Activated naive CD8-positive, alpha-beta T cell treated with anti-CD3 and anti-CD28 coated beads, Interleukin-2, amount 50 U/mL, for 24 hours (primary cell): ENCODE data around the gene SUCLG2.

Experiments used
- ATAC-seq: fragments of 150-1000 bp; cut with Tn5 transposase; one replicate; pipeline ENCODE4 v1.10.0; 2021
- DNase-seq: peaks from one replicate; pipeline ENCODE4 v3.0.0; 2021
- H3K27ac Mint-ChIP-seq: one replicate; pipeline ENCODE4 v1.8.0; 2021; ENCODE audit warnings: mild to moderate bottlenecking, mixed read lengths
- H3K27me3 Mint-ChIP-seq: one replicate; pipeline ENCODE4 v1.8.0; 2021; ENCODE audit warnings: mixed read lengths
- H3K36me3 Mint-ChIP-seq: one replicate; pipeline ENCODE4 v1.8.0; 2021; ENCODE audit warnings: low read depth, mixed read lengths
- H3K4me1 Mint-ChIP-seq: one replicate; pipeline ENCODE4 v1.8.0; 2021; ENCODE audit warnings: mixed read lengths
- H3K4me3 Mint-ChIP-seq: one replicate; pipeline ENCODE4 v1.8.0; 2021; ENCODE audit warnings: mild to moderate bottlenecking, moderate library complexity, mixed read lengths
- H3K9me3 Mint-ChIP-seq: one replicate; pipeline ENCODE4 v1.8.0; 2021; ENCODE audit warnings: mixed read lengths

SUCLG2 gene

DNA sequence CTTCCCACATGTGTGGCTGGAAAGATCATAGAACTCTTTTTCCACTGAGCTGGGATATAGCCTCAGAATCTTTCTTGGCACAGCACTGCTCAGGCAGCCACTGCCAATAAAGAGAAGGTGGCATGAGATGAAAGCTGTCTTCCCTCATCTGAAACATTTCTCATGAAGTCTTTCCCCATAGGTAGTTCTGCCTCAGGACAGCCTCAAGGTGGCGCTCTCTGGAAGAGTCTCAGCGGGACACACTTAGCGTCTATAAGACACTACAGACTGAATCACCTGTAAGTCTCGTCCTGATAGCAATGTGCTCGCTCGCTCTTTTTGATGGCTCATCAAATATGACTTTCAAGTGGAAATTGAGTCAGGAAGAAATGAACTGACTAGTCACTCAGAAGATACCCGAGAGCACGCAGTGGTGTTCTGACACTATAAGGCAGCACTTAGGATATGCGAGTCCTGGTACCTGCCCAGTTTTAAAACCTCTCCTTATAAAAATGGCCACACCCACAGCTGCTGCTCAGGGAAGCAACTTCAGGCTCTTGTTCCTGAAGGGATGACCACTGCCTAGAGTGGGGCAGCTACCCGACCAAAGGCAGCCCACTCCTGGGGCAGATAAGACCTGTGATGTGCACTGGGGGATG is 269.5 kb downstream of the SUCLG2 start:
- H3K27me3 Mint-ChIP-seq = no peaks in the 10 kb centered on the region
- peaks cover 22% of the 10 kb centered on the region for H3K9me3 Mint-ChIP-seq
- DNase-seq (peak; percentile 28), ATAC-seq (no peak)
- H3K4me3 Mint-ChIP-seq = no peak overlapping the region
- H3K4me1 Mint-ChIP-seq = peaks cover 36% of the 10 kb centered on the region
- peaks cover 37% of the 10 kb centered on the region for H3K36me3 Mint-ChIP-seq
- H3K27ac Mint-ChIP-seq = no peak overlapping the region

DNA sequence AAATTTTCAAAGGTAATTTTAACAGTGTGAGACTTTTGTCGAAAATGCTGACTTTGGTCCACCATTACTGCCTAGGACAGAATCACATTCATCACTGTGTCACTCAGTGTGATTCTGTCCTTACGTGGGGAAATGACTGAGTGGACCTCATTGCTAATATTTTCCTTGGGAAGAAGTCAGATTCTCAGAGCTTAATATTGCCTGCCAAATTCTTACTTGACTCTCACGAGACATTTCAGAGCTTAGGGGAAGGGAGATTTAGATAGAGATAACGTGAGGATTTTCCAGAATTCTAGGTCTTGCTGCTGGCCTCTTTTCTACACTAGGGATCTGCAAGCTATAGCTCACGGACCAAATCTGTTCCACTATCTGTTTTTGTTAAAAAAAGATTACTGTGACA is 270.4 kb downstream of the SUCLG2 start:
- peaks cover 35% of the 10 kb centered on the region for H3K36me3 Mint-ChIP-seq
- H3K4me1 Mint-ChIP-seq = peaks cover 28% of the 10 kb centered on the region

GRCh38 chr3:67383379-67383778 is 271.0 kb downstream of the SUCLG2 start:
- H3K27ac Mint-ChIP-seq = no peak overlapping the region

More for the DNA sequence above, 270.4 kb downstream of the SUCLG2 start:
- DNase-seq (no peak), ATAC-seq (no peak)
- H3K4me3 Mint-ChIP-seq = no peak overlapping the region
- peaks cover 16% of the 10 kb centered on the region for H3K9me3 Mint-ChIP-seq
- H3K27me3 Mint-ChIP-seq = no peaks in the 10 kb centered on the region
- H3K27ac Mint-ChIP-seq = no peak overlapping the region

GRCh38 chr3:67382536-67382935 is 271.9 kb downstream of the SUCLG2 start:
- Mint-ChIP-seq H3K36me3 (peaks cover 29% of the 10 kb centered on the region), H3K9me3 (peaks cover 11% of the 10 kb centered on the region), H3K4me1 (peaks cover 19% of the 10 kb centered on the region), H3K27me3 (no peaks in the 10 kb centered on the region), H3K4me3 (no peak overlapping the region), H3K27ac (no peak overlapping the region)
- DNase-seq (no peak), ATAC-seq (no peak)

More at GRCh38 chr3:67383379-67383778, 271.0 kb downstream of the SUCLG2 start:
- peaks cover 11% of the 10 kb centered on the region for H3K9me3 Mint-ChIP-seq
- H3K4me3 Mint-ChIP-seq = no peak overlapping the region
- H3K36me3 Mint-ChIP-seq = peaks cover 33% of the 10 kb centered on the region
- ATAC-seq (no peak), DNase-seq (no peak)
- H3K4me1 Mint-ChIP-seq = peaks cover 22% of the 10 kb centered on the region
- no peaks in the 10 kb centered on the region for H3K27me3 Mint-ChIP-seq

DNA sequence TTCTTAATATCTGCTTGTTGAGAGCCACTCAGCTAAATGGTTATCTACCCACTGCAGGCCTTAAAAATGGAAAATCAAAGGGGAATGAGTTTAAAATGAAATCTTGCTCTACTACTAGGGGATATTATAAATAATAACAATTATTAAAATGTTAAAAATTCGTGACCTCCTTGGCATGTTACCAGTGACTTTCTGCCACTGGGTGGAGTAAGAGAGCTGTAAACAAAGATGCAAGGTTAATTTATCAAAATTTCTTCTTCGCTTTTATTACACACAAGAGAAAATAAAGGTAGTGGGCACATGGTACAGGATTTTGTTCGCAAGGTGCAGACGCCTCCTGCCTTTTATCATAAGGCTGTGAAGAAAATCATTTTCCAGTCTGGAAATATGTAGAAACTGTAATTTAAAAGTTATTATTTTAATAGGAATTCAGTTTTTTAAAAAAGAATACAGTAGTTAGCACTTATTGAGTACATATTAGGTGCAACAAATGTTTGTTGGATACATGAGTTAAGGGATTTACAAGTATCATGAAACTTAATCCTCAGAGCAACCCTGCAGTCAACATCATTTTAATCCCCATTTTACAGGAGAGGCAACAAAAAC is 272.6 kb downstream of the SUCLG2 start:
- Mint-ChIP-seq H3K4me3 (no peak overlapping the region), H3K36me3 (peaks cover 22% of the 10 kb centered on the region), H3K9me3 (peaks cover 8% of the 10 kb centered on the region), H3K4me1 (peaks cover 16% of the 10 kb centered on the region), H3K27ac (no peak overlapping the region), H3K27me3 (no peaks in the 10 kb centered on the region)
- DNase-seq (peak; percentile 16), ATAC-seq (no peak)

- peaks cover 9% of the 10 kb centered on the region for H3K4me1 Mint-ChIP-seq
- H3K9me3 Mint-ChIP-seq = no peaks in the 10 kb centered on the region
- DNase-seq = no peak
- H3K27me3 Mint-ChIP-seq = no peaks in the 10 kb centered on the region
- H3K4me3 Mint-ChIP-seq = no peak overlapping the region
- no peak for ATAC-seq
- H3K36me3 Mint-ChIP-seq = peaks cover 20% of the 10 kb centered on the region
- H3K27ac Mint-ChIP-seq = no peak overlapping the region
These were observed 274.3 kb downstream of the SUCLG2 start for GRCh38 chr3:67380118-67380517.

GRCh38 chr3:67377299-67377698 is 277.1 kb downstream of the SUCLG2 start:
- peaks cover 5% of the 10 kb centered on the region for H3K9me3 Mint-ChIP-seq
- H3K4me1 Mint-ChIP-seq = no peaks in the 10 kb centered on the region
- H3K4me3 Mint-ChIP-seq = no peak overlapping the region
- no peak for ATAC-seq
- H3K36me3 Mint-ChIP-seq = peaks cover 26% of the 10 kb centered on the region
- no peaks in the 10 kb centered on the region for H3K27me3 Mint-ChIP-seq
- no peak for DNase-seq
- no peak overlapping the region for H3K27ac Mint-ChIP-seq

GRCh38 chr3:67376416-67376815 is 278.0 kb downstream of the SUCLG2 start:
- Mint-ChIP-seq H3K27me3 (no peaks in the 10 kb centered on the region), H3K4me1 (no peaks in the 10 kb centered on the region), H3K36me3 (peaks cover 30% of the 10 kb centered on the region), H3K4me3 (no peak overlapping the region), H3K9me3 (peaks cover 5% of the 10 kb centered on the region), H3K27ac (no peak overlapping the region)
- no peak for ATAC-seq
- no peak for DNase-seq

DNA sequence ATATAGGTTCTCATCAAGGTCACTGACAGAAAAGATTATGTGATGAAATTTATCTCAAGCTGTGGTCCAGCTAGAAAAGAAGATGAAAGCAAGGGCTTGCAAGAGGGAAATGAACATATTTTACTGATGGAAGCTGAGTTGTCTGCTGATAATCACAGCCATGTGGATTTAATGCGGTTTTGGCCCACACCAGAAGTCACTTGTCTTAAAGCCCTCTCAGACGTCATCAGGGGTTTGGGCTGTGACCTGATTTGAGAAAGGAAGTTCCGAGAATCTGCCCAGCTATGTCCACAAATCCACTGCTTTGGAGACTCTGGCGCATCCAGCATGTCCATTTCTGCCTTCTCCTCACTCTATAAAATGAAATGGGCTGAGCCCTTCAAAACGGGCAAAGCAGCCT is 278.4 kb downstream of the SUCLG2 start:
- no peak for DNase-seq
- H3K27me3 Mint-ChIP-seq = no peaks in the 10 kb centered on the region
- no peaks in the 10 kb centered on the region for H3K4me1 Mint-ChIP-seq
- H3K36me3 Mint-ChIP-seq = peaks cover 30% of the 10 kb centered on the region
- no peak for ATAC-seq
- no peak overlapping the region for H3K27ac Mint-ChIP-seq
- H3K9me3 Mint-ChIP-seq = peaks cover 5% of the 10 kb centered on the region
- no peak overlapping the region for H3K4me3 Mint-ChIP-seq

- Mint-ChIP-seq H3K27ac (no peak overlapping the region), H3K27me3 (no peaks in the 10 kb centered on the region), H3K36me3 (no peaks in the 10 kb centered on the region), H3K4me1 (peaks cover 34% of the 10 kb centered on the region), H3K9me3 (no peaks in the 10 kb centered on the region), H3K4me3 (no peak overlapping the region)
- peak; percentile 10 for DNase-seq
- peak; percentile 91 for ATAC-seq
These were observed 291.7 kb downstream of the SUCLG2 start for GRCh38 chr3:67362686-67363085.

DNA sequence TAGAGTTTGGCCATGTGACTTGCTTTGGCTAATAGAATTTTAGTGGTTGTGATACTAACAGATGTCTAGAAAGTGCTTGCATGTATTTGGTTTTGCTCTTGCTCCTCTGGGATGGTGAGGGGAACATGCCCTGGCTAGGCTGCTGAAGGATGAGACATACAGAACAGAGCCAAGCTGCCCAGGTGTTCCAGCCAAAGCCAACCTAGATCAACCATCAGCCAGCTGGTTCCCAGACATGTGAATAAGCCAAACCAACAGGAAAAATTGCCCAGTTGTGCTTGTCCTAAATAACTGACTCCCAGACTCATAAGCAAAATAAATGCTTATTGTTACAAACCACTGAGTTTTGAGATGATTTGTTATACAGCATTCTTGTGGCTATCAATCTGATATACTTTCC is 292.6 kb downstream of the SUCLG2 start:
- no peaks in the 10 kb centered on the region for H3K27me3 Mint-ChIP-seq
- H3K4me3 Mint-ChIP-seq = no peak overlapping the region
- H3K27ac Mint-ChIP-seq = peak overlapping the region; percentile 21
- H3K4me1 Mint-ChIP-seq = peaks cover 35% of the 10 kb centered on the region
- no peaks in the 10 kb centered on the region for H3K9me3 Mint-ChIP-seq
- H3K36me3 Mint-ChIP-seq = no peaks in the 10 kb centered on the region
- ATAC-seq (no peak), DNase-seq (no peak)

- no peaks in the 10 kb centered on the region for H3K9me3 Mint-ChIP-seq
These were observed 293.1 kb downstream of the SUCLG2 start for GRCh38 chr3:67361323-67361722.

GRCh38 chr3:67357610-67358458 is 296.6 kb downstream of the SUCLG2 start:
- peaks cover 24% of the 10 kb centered on the region for H3K4me1 Mint-ChIP-seq
- DNase-seq (no peak), ATAC-seq (no peak)
- no peaks in the 10 kb centered on the region for H3K27me3 Mint-ChIP-seq
- no peak overlapping the region for H3K4me3 Mint-ChIP-seq
- no peaks in the 10 kb centered on the region for H3K9me3 Mint-ChIP-seq
- no peak overlapping the region for H3K27ac Mint-ChIP-seq
- H3K36me3 Mint-ChIP-seq = no peaks in the 10 kb centered on the region

More at GRCh38 chr3:67361323-67361722, 293.1 kb downstream of the SUCLG2 start:
- peak; percentile 68 for ATAC-seq
- DNase-seq = no peak
- H3K4me1 Mint-ChIP-seq = peaks cover 35% of the 10 kb centered on the region
- no peaks in the 10 kb centered on the region for H3K36me3 Mint-ChIP-seq
- no peak overlapping the region for H3K27ac Mint-ChIP-seq
- no peak overlapping the region for H3K4me3 Mint-ChIP-seq
- no peaks in the 10 kb centered on the region for H3K27me3 Mint-ChIP-seq

- Mint-ChIP-seq H3K4me3 (peak overlapping the region; percentile 18), H3K27me3 (peaks cover 7% of the 10 kb centered on the region), H3K4me1 (peaks cover 27% of the 10 kb centered on the region), H3K27ac (peak overlapping the region; percentile 86), H3K36me3 (peaks cover 9% of the 10 kb centered on the region), H3K9me3 (peaks cover 39% of the 10 kb centered on the region)
- peak; percentile 97 for ATAC-seq
- DNase-seq = peak; percentile 36
These were observed 304.7 kb downstream of the SUCLG2 start for GRCh38 chr3:67349551-67350174.
